Kidney (tissue), 14 donors: Measurements from ENCODE around the gene KRTAP24-1. TPM values are rescaled to one million over a fixed set of nuclear protein-coding genes. Genes with fewer than 3 reads are reported as not detected.

Experiments used
- DNase-seq, 5 donors: peaks; one replicate each; pipeline ENCODE4 v3.0.0-alpha.2; 2013 to 2020
- FAIRE-seq: peaks from 2 replicates; lab custom pipeline; 2012; peaks lifted over from hg19 to GRCh38; lab: Jason Lieb, UNC
- H3K27ac ChIP-seq, 2 donors: one replicate each; pipeline ENCODE4 v1.7.0; 2013; ENCODE audit warnings: low read depth in 2 of 2, low read length in 2 of 2, inconsistent platforms in 1 of 2
- H3K27me3 ChIP-seq: one replicate; pipeline ENCODE4 v1.7.1; 2013; ENCODE audit warnings: low read length, inconsistent platforms; ENCODE audit not compliant: control insufficient read depth, insufficient read depth
- H3K36me3 ChIP-seq, 3 donors: one replicate each; pipeline versions ENCODE4 v1.7.0 to v1.7.1; 2013; ENCODE audit warnings: low read length in 3 of 3, control low read depth in 1 of 3, inconsistent platforms in 1 of 3; ENCODE audit not compliant: insufficient read depth in 3 of 3, control insufficient read depth in 2 of 3
- H3K4me1 ChIP-seq, 3 donors: one replicate each; pipeline versions ENCODE4 v1.7.0 to v1.7.1; 2013; ENCODE audit warnings: low read length in 3 of 3, inconsistent platforms in 1 of 3, low read depth in 1 of 3; ENCODE audit not compliant: control insufficient read depth in 2 of 3, insufficient read depth in 2 of 3
- H3K4me3 ChIP-seq, 3 donors: one replicate each; pipeline versions ENCODE4 v1.7.0 to v1.8.1; 2013; ENCODE audit warnings: low read length in 3 of 3, control low read depth in 1 of 3, inconsistent platforms in 1 of 3
- H3K9ac ChIP-seq, 3 donors: one replicate each; pipeline versions ENCODE4 v1.7.0 to v1.7.1; 2013; ENCODE audit warnings: low read length in 3 of 3, control low read depth in 1 of 3, inconsistent platforms in 1 of 3
- H3K9me3 ChIP-seq, 3 donors: one replicate each; pipeline versions ENCODE4 v1.7.0 to v1.7.1; 2013; ENCODE audit warnings: low read length in 3 of 3, control low read depth in 1 of 3, inconsistent platforms in 1 of 3; ENCODE audit not compliant: control insufficient read depth in 2 of 3, insufficient read depth in 1 of 3
- intact Hi-C: fragments of 100-400 bp; cut with DNase I; formaldehyde crosslinking; loops from one replicate; pipeline ENCODE4 v1.11.1; 2022
- polyA plus RNA-seq: library from polyadenylated mRNA; stranded (reverse); fragments of 350-450 nt; fragmentation: Illumina TruSeq; extraction: RNeasy Lipid Tissue Mini Kit (QIAGEN cat#74804); gene quantifications from one replicate; pipeline ENCODE4 v1.2.3, GENCODE V29; 2014; ENCODE audit warnings: low read depth, low replicate concordance; ENCODE audit not compliant: insufficient read depth
- total RNA-seq: library from RNA; stranded (reverse); fragmentation: NEBNext Ultra II Directional; extraction: Animal tissue kit (Norgen Biotek cat#: 25700); gene quantifications from one replicate; pipeline ENCODE4 v1.2.1, GENCODE V29; 2021
- TF ChIP-seq, protein P1 (sequence below): IDR thresholded peaks from 3 replicates; pipeline ENCODE4 v1.5.1; 2012; ENCODE audit warnings: mild to moderate bottlenecking, moderate library complexity, borderline replicate concordance; ENCODE audit not compliant: insufficient read depth; ENCODE audit errors: extremely low read depth
- donor health status: control.
- donor health status: control.
- donor health status: control.
- donor health status: control.
- donor health status: control.
- donor health status: DM: yes; HTN: yes; CAD: no.
- donor health status: Normal renal cell carcinoma (clear cell type).

KRTAP24-1 gene
- total and polyA plus RNA-seq, 2 donors from 2014 or later: not detected

DNA sequence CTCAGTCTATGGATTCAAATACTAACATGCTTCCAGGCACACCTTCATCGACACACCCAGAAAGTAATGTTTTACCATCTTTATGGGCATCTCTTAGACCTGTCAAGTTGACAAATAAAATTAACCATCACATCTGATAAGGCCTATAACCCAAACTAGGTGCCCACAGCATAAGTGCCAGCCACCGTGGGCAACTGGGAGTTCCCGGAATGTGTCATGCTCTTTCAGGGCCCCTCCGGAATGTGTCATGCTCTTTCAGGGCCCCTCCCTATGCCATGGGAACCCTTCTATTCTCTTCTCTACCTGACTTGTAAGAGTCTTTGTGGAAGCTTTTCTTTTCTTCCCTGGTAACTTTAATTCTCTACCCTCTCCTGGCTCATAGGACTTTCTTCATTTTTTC lies 26.6 kb downstream of the KRTAP24-1 start:
- no peak for FAIRE-seq
- H3K27ac ChIP-seq: no peak overlapping the region
- TF ChIP-seq, protein P1, sequence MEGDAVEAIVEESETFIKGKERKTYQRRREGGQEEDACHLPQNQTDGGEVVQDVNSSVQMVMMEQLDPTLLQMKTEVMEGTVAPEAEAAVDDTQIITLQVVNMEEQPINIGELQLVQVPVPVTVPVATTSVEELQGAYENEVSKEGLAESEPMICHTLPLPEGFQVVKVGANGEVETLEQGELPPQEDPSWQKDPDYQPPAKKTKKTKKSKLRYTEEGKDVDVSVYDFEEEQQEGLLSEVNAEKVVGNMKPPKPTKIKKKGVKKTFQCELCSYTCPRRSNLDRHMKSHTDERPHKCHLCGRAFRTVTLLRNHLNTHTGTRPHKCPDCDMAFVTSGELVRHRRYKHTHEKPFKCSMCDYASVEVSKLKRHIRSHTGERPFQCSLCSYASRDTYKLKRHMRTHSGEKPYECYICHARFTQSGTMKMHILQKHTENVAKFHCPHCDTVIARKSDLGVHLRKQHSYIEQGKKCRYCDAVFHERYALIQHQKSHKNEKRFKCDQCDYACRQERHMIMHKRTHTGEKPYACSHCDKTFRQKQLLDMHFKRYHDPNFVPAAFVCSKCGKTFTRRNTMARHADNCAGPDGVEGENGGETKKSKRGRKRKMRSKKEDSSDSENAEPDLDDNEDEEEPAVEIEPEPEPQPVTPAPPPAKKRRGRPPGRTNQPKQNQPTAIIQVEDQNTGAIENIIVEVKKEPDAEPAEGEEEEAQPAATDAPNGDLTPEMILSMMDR: no peak
- intact Hi-C loops: no loop called here
- H3K4me1 ChIP-seq: no peaks in the 10 kb centered on the region
- no peaks in the 10 kb centered on the region for H3K27me3 ChIP-seq
- no peak for DNase-seq
- H3K9ac ChIP-seq: no peak overlapping the region
- H3K4me3 ChIP-seq: no peak overlapping the region
- no peaks in the 10 kb centered on the region for H3K36me3 ChIP-seq
- H3K9me3 ChIP-seq: no peaks in the 10 kb centered on the region

DNA sequence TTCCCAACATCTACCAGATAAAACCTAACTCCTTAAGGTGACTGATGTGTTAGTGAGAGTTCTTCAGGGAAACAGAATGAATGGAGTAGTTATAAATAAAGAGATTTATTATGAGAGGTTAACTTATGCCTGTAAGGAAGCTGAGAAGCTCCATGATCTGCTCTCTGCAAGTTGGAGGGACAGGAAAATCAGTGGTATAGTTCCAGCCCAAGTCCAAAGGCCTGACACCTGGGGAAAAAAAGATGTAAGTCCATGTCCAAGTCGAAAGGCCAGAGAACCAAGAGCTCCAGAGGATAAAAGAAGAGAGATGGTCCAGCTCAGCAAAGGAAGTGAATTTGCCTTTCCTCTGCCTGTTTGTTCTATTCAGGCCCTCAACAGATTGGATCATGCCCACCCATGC lies 27.1 kb downstream of the KRTAP24-1 start:
- intact Hi-C loops: no loop called here
- DNase-seq: no peak
- no peaks in the 10 kb centered on the region for H3K36me3 ChIP-seq
- H3K27me3 ChIP-seq: no peaks in the 10 kb centered on the region
- no peak overlapping the region for H3K9ac ChIP-seq
- no peaks in the 10 kb centered on the region for H3K9me3 ChIP-seq
- no peaks in the 10 kb centered on the region for H3K4me1 ChIP-seq
- no peak for FAIRE-seq
- TF ChIP-seq, protein P1: no peak
- H3K4me3 ChIP-seq: no peak overlapping the region
- no peak overlapping the region for H3K27ac ChIP-seq

DNA sequence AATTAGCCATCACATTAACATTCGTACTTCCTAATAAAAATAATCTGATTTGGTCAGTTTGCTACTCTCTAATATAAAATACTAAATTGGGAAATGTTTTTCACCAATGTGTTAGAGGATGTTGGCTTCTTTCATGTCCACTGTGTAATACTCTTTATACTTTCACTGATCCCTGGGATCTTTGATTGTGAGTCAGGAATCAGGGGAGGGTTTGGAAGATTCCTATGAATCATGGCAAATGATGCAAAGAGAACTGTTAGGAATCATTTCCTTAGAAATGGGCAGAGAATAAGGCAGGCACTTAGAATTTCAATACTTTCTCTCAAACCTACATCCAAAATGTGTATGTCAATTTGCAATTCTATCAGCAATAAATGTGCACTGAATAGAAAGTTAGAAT lies 31.0 kb downstream of the KRTAP24-1 start:
- no peak for FAIRE-seq

More for the DNA sequence above, 31.0 kb downstream of the KRTAP24-1 start:
- TF ChIP-seq, protein P1: no peak
- no peak overlapping the region for H3K4me3 ChIP-seq
- H3K27me3 ChIP-seq: no peaks in the 10 kb centered on the region
- H3K27ac ChIP-seq: no peak overlapping the region
- H3K4me1 ChIP-seq: no peaks in the 10 kb centered on the region
- no peaks in the 10 kb centered on the region for H3K36me3 ChIP-seq
- H3K9me3 ChIP-seq: no peaks in the 10 kb centered on the region
- DNase-seq: no peak
- intact Hi-C loops: no loop called here
- H3K9ac ChIP-seq: no peak overlapping the region
